CD4-positive, alpha-beta T cell (primary cell): ENCODE results near the gene FIG4. TPM values are rescaled to one million over a fixed set of nuclear protein-coding genes. Genes with fewer than 3 reads are reported as not detected.

Experiments used
- ATAC-seq: fragments of 200-7000 bp; cut with Tn5 transposase; one replicate; pipeline ENCODE4 v1.10.0; 2022; ENCODE audit warnings: mild to moderate bottlenecking; ENCODE audit not compliant: poor library complexity
- CTCF ChIA-PET: fragments of 350-600 bp; sonication (Branson Sonifier 250); formaldehyde crosslinking; loops from one replicate; lab custom pipeline; 2021; ENCODE audit warnings: antibody characterized with exemption, inconsistent platforms; lab: Charles Lee
- POLR2A ChIA-PET: fragments of 350-600 bp; sonication (Branson Sonifier 250); formaldehyde crosslinking; loops from one replicate; lab custom pipeline; 2021; ENCODE audit warnings: antibody characterized with exemption, inconsistent platforms; lab: Charles Lee
- DNase-seq, 14 experiments: peaks; one replicate each; pipeline ENCODE4 v3.0.0-alpha.2; 2013 to 2020; ENCODE audit warnings: mixed read lengths in 2 of 14
- H3K27ac ChIP-seq, 2 donors: one replicate each; pipeline versions ENCODE4 v1.5.1 to v1.7.0; 2013; ENCODE audit warnings: low read length in 2 of 2, low read depth in 1 of 2, mild to moderate bottlenecking in 1 of 2
- H3K27me3 ChIP-seq, 2 experiments: 1 replicate in 1 of 2; 2 replicates in 1 of 2; pipeline versions ENCODE4 v1.6.1 to v1.7.0; 2013; ENCODE audit warnings: low read length in 2 of 2, control low read depth in 1 of 2, mild to moderate bottlenecking in 1 of 2, moderate library complexity in 1 of 2; ENCODE audit not compliant: insufficient read depth in 2 of 2, control insufficient read depth in 1 of 2
- H3K36me3 ChIP-seq: one replicate; pipeline ENCODE4 v1.6.1; 2013; ENCODE audit warnings: low read length, control low read depth; ENCODE audit not compliant: insufficient read depth
- H3K4me1 ChIP-seq: one replicate; pipeline ENCODE4 v1.6.1; 2013; ENCODE audit warnings: low read length, control low read depth; ENCODE audit not compliant: insufficient read depth
- H3K4me3 ChIP-seq: one replicate; pipeline ENCODE4 v1.5.1; 2013; ENCODE audit warnings: mild to moderate bottlenecking, low read length, moderate library complexity
- H3K9me3 ChIP-seq, 2 experiments: 1 replicate in 1 of 2; 2 replicates in 1 of 2; pipeline versions ENCODE4 v1.6.1 to v1.7.0; 2013; ENCODE audit warnings: low read length in 2 of 2, mild to moderate bottlenecking in 2 of 2, control low read depth in 1 of 2, moderate library complexity in 1 of 2; ENCODE audit not compliant: control insufficient read depth in 1 of 2, insufficient read depth in 1 of 2
- H3K27ac Mint-ChIP-seq: one replicate; pipeline ENCODE4 v1.8.0; 2020; ENCODE audit warnings: mixed read lengths
- H3K27me3 Mint-ChIP-seq: one replicate; pipeline ENCODE4 v1.8.0; 2021; ENCODE audit warnings: mixed read lengths
- H3K36me3 Mint-ChIP-seq: one replicate; pipeline ENCODE4 v1.8.0; 2021; ENCODE audit warnings: low read depth, mixed read lengths
- H3K4me1 Mint-ChIP-seq: one replicate; pipeline ENCODE4 v1.8.0; 2021; ENCODE audit warnings: low read depth, mixed read lengths
- H3K4me3 Mint-ChIP-seq: one replicate; pipeline ENCODE4 v1.8.0; 2020; ENCODE audit warnings: mild to moderate bottlenecking, mixed read lengths
- H3K9me3 Mint-ChIP-seq: one replicate; pipeline ENCODE4 v1.8.0; 2020; ENCODE audit warnings: mixed read lengths
- CTCF ChIP-seq: fragments of 200-600 bp; IDR thresholded peaks from one replicate; pipeline ENCODE4 v1.8.0; 2022; ENCODE audit warnings: antibody characterized with exemption, mild to moderate bottlenecking
- intact Hi-C, 2 experiments: fragments of 100-400 bp; cut with DNase I in 1 of 2; cut with micrococcal nuclease in 1 of 2; formaldehyde crosslinking; loops; one replicate each; pipeline versions ENCODE4 v1.15.1 to v1.9.0; 2023 to 2025; cut with DNase I, micrococcal nuclease
- total RNA-seq, 174 experiments: library from RNA in 2 of 174; stranded (reverse) in 2 of 174; gene quantifications; one replicate each; pipeline ENCODE4 v1.2.3 and lab custom pipeline; 2021 to 2026

FIG4 gene
- total RNA-seq, 2 experiments from 2014 or later: 3.3 to 4.0 TPM

- no peak for DNase-seq
- Histone ChIP-seq H3K27me3 (no peaks in the 10 kb centered on the region), H3K4me3 (no peak overlapping the region), H3K4me1 (no peaks in the 10 kb centered on the region), H3K27ac (no peak overlapping the region), H3K9me3 (no peaks in the 10 kb centered on the region), H3K36me3 (no peaks in the 10 kb centered on the region)
- H3K4me3 Mint-ChIP-seq: no peak overlapping the region
- TF ChIP-seq CTCF: no peak
- H3K27me3 Mint-ChIP-seq: no peaks in the 10 kb centered on the region
- intact Hi-C loops: no loop called here
- no peaks in the 10 kb centered on the region for H3K4me1 Mint-ChIP-seq
- ChIA-PET POLR2A (no interaction called here), CTCF (no interaction called here)
- H3K9me3 Mint-ChIP-seq: no peaks in the 10 kb centered on the region
- no peaks in the 10 kb centered on the region for H3K36me3 Mint-ChIP-seq
- no peak overlapping the region for H3K27ac Mint-ChIP-seq
- ATAC-seq: no peak
Observed at GRCh38 chr6:109841869-109842268, 150.8 kb downstream of the FIG4 start.

- no peaks in the 10 kb centered on the region for H3K9me3 Mint-ChIP-seq
- Histone ChIP-seq H3K4me1 (no peaks in the 10 kb centered on the region), H3K27ac (no peak overlapping the region), H3K27me3 (no peaks in the 10 kb centered on the region), H3K36me3 (no peaks in the 10 kb centered on the region), H3K9me3 (peaks cover 0 to 4% of the 10 kb centered on the region in 2 experiments), H3K4me3 (no peak overlapping the region)
- no peak overlapping the region for H3K4me3 Mint-ChIP-seq
- TF ChIP-seq CTCF: no peak
- CTCF ChIA-PET: no interaction called here
- no peaks in the 10 kb centered on the region for H3K27me3 Mint-ChIP-seq
- POLR2A ChIA-PET: no interaction called here
- intact Hi-C loops: no loop called here
- DNase-seq (peak in 1 of 14 experiments; percentile 3), ATAC-seq (no peak)
- H3K27ac Mint-ChIP-seq: no peak overlapping the region
- no peaks in the 10 kb centered on the region for H3K36me3 Mint-ChIP-seq
- H3K4me1 Mint-ChIP-seq: no peaks in the 10 kb centered on the region
Observed at GRCh38 chr6:109852713-109853112, 161.6 kb downstream of the FIG4 start.

- no peaks in the 10 kb centered on the region for H3K27me3 Mint-ChIP-seq
- no peak overlapping the region for H3K27ac ChIP-seq
- ATAC-seq (no peak), DNase-seq (no peak)
- no peaks in the 10 kb centered on the region for H3K4me1 Mint-ChIP-seq
- no peaks in the 10 kb centered on the region for H3K27me3 ChIP-seq
- H3K4me3 ChIP-seq: no peak overlapping the region
- H3K4me3 Mint-ChIP-seq: no peak overlapping the region
- no peak overlapping the region for H3K27ac Mint-ChIP-seq
- H3K36me3 ChIP-seq: no peaks in the 10 kb centered on the region
- no peaks in the 10 kb centered on the region for H3K36me3 Mint-ChIP-seq
- ChIA-PET CTCF (no interaction called here), POLR2A (no interaction called here)
- H3K9me3 Mint-ChIP-seq: no peaks in the 10 kb centered on the region
- intact Hi-C loops: no loop called here
- H3K4me1 ChIP-seq: no peaks in the 10 kb centered on the region
- no peak for TF ChIP-seq CTCF
- peaks cover 0 to 3% of the 10 kb centered on the region in 2 experiments for H3K9me3 ChIP-seq
Observed at GRCh38 chr6:109853426-109853825, 162.3 kb downstream of the FIG4 start.
